B cell (primary cell): Measurements from ENCODE around the gene SIGLEC10. TPM values are rescaled to one million over a fixed set of nuclear protein-coding genes. Genes with fewer than 3 reads are reported as not detected.

ENCODE experiments used
- ATAC-seq: fragments of 200-7000 bp; cut with Tn5 transposase; one replicate; pipeline ENCODE4 v1.10.0; 2021; ENCODE audit warnings: low read depth, mild to moderate bottlenecking, moderate number of reproducible peaks, moderate library complexity
- CTCF ChIA-PET: fragments of 350-600 bp; sonication (Branson Sonifier 250); formaldehyde crosslinking; loops from one replicate; lab custom pipeline; 2021; ENCODE audit warnings: antibody characterized with exemption, inconsistent platforms; lab: Charles Lee
- POLR2A ChIA-PET: fragments of 350-600 bp; sonication (Branson Sonifier 250); formaldehyde crosslinking; loops from one replicate; lab custom pipeline; 2021; ENCODE audit warnings: antibody characterized with exemption; lab: Charles Lee
- DNase-seq: peaks from one replicate; pipeline ENCODE4 v3.0.0; 2013
- H2AFZ ChIP-seq: 2 replicates; pipeline ENCODE4 v1.6.1; 2012; ENCODE audit warnings: mild to moderate bottlenecking, low read depth, low read length; ENCODE audit not compliant: insufficient read depth, poor library complexity, severe bottlenecking
- H3K27ac ChIP-seq, 2 donors: 1 replicate in 1 of 2; 2 replicates in 1 of 2; pipeline ENCODE4 v1.5.1; 2012 to 2013; ENCODE audit warnings: low read length in 2 of 2, mild to moderate bottlenecking in 2 of 2, moderate library complexity in 1 of 2
- H3K27me3 ChIP-seq, 4 experiments: fragments of 200-600 bp in 1 of 4; sonication (generic) in 1 of 4; replicated peaks in 1 of 4; 1 replicate in 2 of 4; 2 replicates in 2 of 4; pipeline versions ENCODE4 v1.6.1 to v1.7.0; 2013 to 2016; ENCODE audit warnings: low read length in 3 of 4, mild to moderate bottlenecking in 2 of 4, mixed read lengths in 1 of 4, moderate library complexity in 1 of 4; ENCODE audit not compliant: insufficient read depth in 4 of 4, control insufficient read depth in 3 of 4; ENCODE audit errors: control extremely low read depth in 1 of 4
- H3K36me3 ChIP-seq, 2 experiments: replicated peaks in 1 of 2; 1 replicate in 1 of 2; 2 replicates in 1 of 2; pipeline versions ENCODE4 v1.6.1 to v1.7.1; 2013; ENCODE audit warnings: low read length in 1 of 2; ENCODE audit not compliant: insufficient read depth in 2 of 2, control insufficient read depth in 1 of 2; ENCODE audit errors: control extremely low read depth in 1 of 2, extremely low read depth in 1 of 2
- H3K4me1 ChIP-seq, 2 donors: fragments of 200-600 bp in 1 of 2; sonication (generic) in 1 of 2; 1 replicate in 1 of 2; 2 replicates in 1 of 2; pipeline versions ENCODE4 v1.5.1 to v1.6.1; 2013 to 2017; ENCODE audit warnings: low read length in 2 of 2; ENCODE audit not compliant: control insufficient read depth in 2 of 2, insufficient read depth in 2 of 2
- H3K4me2 ChIP-seq: replicated peaks from 2 replicates; pipeline ENCODE3; 2012; ENCODE audit warnings: mild to moderate bottlenecking, low read depth, low read length; ENCODE audit not compliant: poor library complexity, severe bottlenecking
- H3K4me3 ChIP-seq, 5 experiments: fragments of 200-600 bp in 1 of 5; sonication (generic) in 1 of 5; 1 replicate in 3 of 5; 2 replicates in 2 of 5; pipeline versions ENCODE4 v1.5.1 to v1.7.0; 2011 to 2016; ENCODE audit warnings: low read length in 4 of 5, mild to moderate bottlenecking in 4 of 5, low read depth in 2 of 5, control low read depth in 1 of 5, moderate library complexity in 1 of 5; ENCODE audit not compliant: insufficient read depth in 1 of 5; ENCODE audit errors: control extremely low read depth in 1 of 5, extremely low read depth in 1 of 5
- H3K79me2 ChIP-seq: fragments of 200-600 bp; sonication (generic); one replicate; pipeline ENCODE4 v1.6.0; 2016; ENCODE audit warnings: low read length; ENCODE audit not compliant: control insufficient read depth, insufficient read depth
- H3K9ac ChIP-seq: fragments of 200-600 bp; sonication (generic); 2 replicates; pipeline ENCODE4 v1.6.1; 2017; ENCODE audit warnings: mild to moderate bottlenecking, low read length, moderate library complexity
- H3K9me3 ChIP-seq, 3 donors: one replicate each; pipeline versions ENCODE4 v1.6.1 to v1.7.1; 2013; ENCODE audit warnings: low read length in 2 of 3; ENCODE audit not compliant: control insufficient read depth in 2 of 3, insufficient read depth in 1 of 3; ENCODE audit errors: control extremely low read depth in 1 of 3
- H4K20me1 ChIP-seq: 2 replicates; pipeline ENCODE4 v1.6.0; 2012; ENCODE audit warnings: mild to moderate bottlenecking, low read length; ENCODE audit not compliant: insufficient read depth, control insufficient read depth, poor library complexity, severe bottlenecking
- H3K27ac Mint-ChIP-seq: one replicate; pipeline ENCODE4 v1.8.0; 2021; ENCODE audit warnings: mixed read lengths
- H3K27me3 Mint-ChIP-seq: one replicate; pipeline ENCODE4 v1.8.0; 2021; ENCODE audit warnings: mixed read lengths
- H3K4me1 Mint-ChIP-seq: one replicate; pipeline ENCODE4 v1.8.0; 2021; ENCODE audit warnings: mixed read lengths
- H3K4me3 Mint-ChIP-seq: one replicate; pipeline ENCODE4 v1.8.0; 2021; ENCODE audit warnings: mixed read lengths
- H3K9me3 Mint-ChIP-seq: one replicate; pipeline ENCODE4 v1.8.0; 2022; ENCODE audit warnings: mixed read lengths; ENCODE audit not compliant: insufficient read depth
- EZH2 ChIP-seq: IDR thresholded peaks from 2 replicates; pipeline ENCODE4 v1.6.1; 2012; ENCODE audit warnings: borderline replicate concordance, low read depth, mild to moderate bottlenecking, moderate library complexity, low read length; ENCODE audit not compliant: insufficient read depth, poor library complexity, severe bottlenecking
- WGBS: methylation state at CpG from one replicate; pipeline ENCODE4 v1.1.5; 2013; ENCODE audit warnings: missing lambda C conversion rate; ENCODE audit not compliant: insufficient coverage; 5-methylcytosine and 5-hydroxymethylcytosine counted together
- intact Hi-C: fragments of 100-400 bp; cut with micrococcal nuclease; formaldehyde crosslinking; loops from one replicate; pipeline ENCODE4 v1.10.0; 2022
- polyA plus RNA-seq: library from polyadenylated mRNA; depleted of rRNA; stranded (reverse); fragments of >200 nt; gene quantifications from 2 replicates; pipeline ENCODE4 v1.2.3, GENCODE V29; 2012
- total RNA-seq, 2 donors: library from RNA; stranded (reverse); fragments of 120-200 nt in 1 of 2; gene quantifications; 1 replicate in 1 of 2; 2 replicates in 1 of 2; pipeline versions ENCODE4 v1.2.3 to v1.2.4, GENCODE V29; 2013 to 2022
- TF ChIP-seq, protein P1 (sequence below): fragments of 200-600 bp; IDR thresholded peaks from one replicate; pipeline ENCODE4 v1.8.0; 2022; ENCODE audit warnings: antibody characterized with exemption, mild to moderate bottlenecking

The SIGLEC10 gene
- total and polyA plus RNA-seq, 2 donors (not counting 1 experiment from before 2014, with no cell fraction given): 49.1 to 87.6 TPM

DNA sequence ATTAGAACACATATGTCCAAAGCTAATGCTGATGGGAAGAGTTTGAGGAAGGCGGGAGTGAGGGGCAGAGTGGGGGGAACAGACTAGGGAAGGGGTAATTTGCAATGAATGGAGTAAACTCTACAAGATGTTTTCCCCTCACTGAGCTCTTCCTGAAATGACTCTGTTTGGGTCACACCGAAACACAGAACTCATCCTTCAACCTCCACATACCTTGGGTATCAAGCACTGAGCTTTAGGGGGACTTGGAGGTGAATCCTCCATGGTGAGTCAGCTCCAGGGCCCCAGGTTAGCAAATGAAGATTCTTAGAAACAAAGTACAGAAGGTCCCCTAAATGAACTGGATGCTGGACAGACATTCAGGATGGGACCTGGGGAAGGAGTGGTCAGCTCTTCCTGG, 1.3 kb upstream of the SIGLEC10 start:
- H3K36me3 ChIP-seq: peaks cover 1 to 21% of the 10 kb centered on the region in 2 experiments
- no peak overlapping the region for H3K9ac ChIP-seq

GRCh38 chr19:51417810-51418157, 342 bp upstream of the SIGLEC10 start:
- WGBS: 0% methylated on average over 1 of the region's 3 CpGs
- ATAC-seq: peak; percentile 69

More for the DNA sequence above, 1.3 kb upstream of the SIGLEC10 start:
- Histone ChIP-seq H3K27ac (peak overlapping the region in 1 of 2 donors; percentile 41), H3K27me3 (peaks cover 0 to 11% (median 3%) of the 10 kb centered on the region in 4 experiments), H3K4me3 (peak overlapping the region in 1 of 5 experiments; percentile 18), H4K20me1 (no peaks in the 10 kb centered on the region), H3K4me1 (peaks cover 31 to 53% of the 10 kb centered on the region in 2 donors), H3K4me2 (peak overlapping the region; percentile 21), H3K79me2 (peaks cover 21% of the 10 kb centered on the region), H2AFZ (no peak overlapping the region), H3K9me3 (peaks cover 0 to 6% (median 0%) of the 10 kb centered on the region in 3 donors)
- H3K9me3 Mint-ChIP-seq: no peaks in the 10 kb centered on the region
- TF ChIP-seq EZH2: no peak
- TF ChIP-seq, protein P1, sequence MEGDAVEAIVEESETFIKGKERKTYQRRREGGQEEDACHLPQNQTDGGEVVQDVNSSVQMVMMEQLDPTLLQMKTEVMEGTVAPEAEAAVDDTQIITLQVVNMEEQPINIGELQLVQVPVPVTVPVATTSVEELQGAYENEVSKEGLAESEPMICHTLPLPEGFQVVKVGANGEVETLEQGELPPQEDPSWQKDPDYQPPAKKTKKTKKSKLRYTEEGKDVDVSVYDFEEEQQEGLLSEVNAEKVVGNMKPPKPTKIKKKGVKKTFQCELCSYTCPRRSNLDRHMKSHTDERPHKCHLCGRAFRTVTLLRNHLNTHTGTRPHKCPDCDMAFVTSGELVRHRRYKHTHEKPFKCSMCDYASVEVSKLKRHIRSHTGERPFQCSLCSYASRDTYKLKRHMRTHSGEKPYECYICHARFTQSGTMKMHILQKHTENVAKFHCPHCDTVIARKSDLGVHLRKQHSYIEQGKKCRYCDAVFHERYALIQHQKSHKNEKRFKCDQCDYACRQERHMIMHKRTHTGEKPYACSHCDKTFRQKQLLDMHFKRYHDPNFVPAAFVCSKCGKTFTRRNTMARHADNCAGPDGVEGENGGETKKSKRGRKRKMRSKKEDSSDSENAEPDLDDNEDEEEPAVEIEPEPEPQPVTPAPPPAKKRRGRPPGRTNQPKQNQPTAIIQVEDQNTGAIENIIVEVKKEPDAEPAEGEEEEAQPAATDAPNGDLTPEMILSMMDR: no peak
- ChIA-PET CTCF (interaction anchor here (0.7 to 6.6 kb wide), 12 partner anchors 11 to 243 kb away, joined by 3 to 112 read pairs (median 14); no protein-coding TSS in a partner anchor), POLR2A (no interaction called here)
- intact Hi-C loops: loop anchor here (5.0 to 10.0 kb wide), 2 partner anchors 114 to 136 kb away; partner anchors contain the start of gene SIGLEC6
- peaks cover 48% of the 10 kb centered on the region for H3K4me1 Mint-ChIP-seq
- peaks cover 10% of the 10 kb centered on the region for H3K27me3 Mint-ChIP-seq
- peak overlapping the region; percentile 76 for H3K27ac Mint-ChIP-seq
- ATAC-seq (no peak), DNase-seq (no peak)
- peak overlapping the region; percentile 59 for H3K4me3 Mint-ChIP-seq
- WGBS: no CpG with 5 or more reads among the region's 2 CpGs

More at GRCh38 chr19:51417810-51418157, 342 bp upstream of the SIGLEC10 start:
- Histone ChIP-seq H3K4me3 (peak overlapping the region; percentile 63 to 80 (median 69)), H3K36me3 (peaks cover 2 to 30% of the 10 kb centered on the region in 2 experiments), H3K9me3 (peaks cover 0 to 6% (median 0%) of the 10 kb centered on the region in 3 donors), H3K4me2 (peak overlapping the region; percentile 77), H2AFZ (peak overlapping the region; percentile 89), H4K20me1 (no peaks in the 10 kb centered on the region), H3K9ac (peak overlapping the region; percentile 81), H3K27ac (peak overlapping the region; percentile 85 to 86), H3K27me3 (peaks cover 0 to 11% (median 3%) of the 10 kb centered on the region in 4 experiments), H3K4me1 (peaks cover 31 to 53% of the 10 kb centered on the region in 2 donors), H3K79me2 (peaks cover 21% of the 10 kb centered on the region)
- H3K4me1 Mint-ChIP-seq: peaks cover 52% of the 10 kb centered on the region
- peak overlapping the region; percentile 99 for H3K4me3 Mint-ChIP-seq
- CTCF ChIA-PET: interaction anchor here (0.7 to 6.6 kb wide), 20 partner anchors 10 to 360 kb away, joined by 3 to 112 read pairs (median 9); partner anchors contain the start of genes CLDND2, NKG7, SIGLEC6 and VSIG10L
- intact Hi-C loops: loop anchor here (1.0 to 10.0 kb wide), 8 partner anchors 19 to 240 kb away; partner anchors contain the start of gene SIGLEC6
- H3K27ac Mint-ChIP-seq: peak overlapping the region; percentile 99
- H3K9me3 Mint-ChIP-seq: no peaks in the 10 kb centered on the region
- TF ChIP-seq EZH2: no peak
- TF ChIP-seq, protein P1: no peak
- POLR2A ChIA-PET: interaction anchor here (0.5 to 1.8 kb wide), 13 partner anchors 10 to 185 kb away, joined by 3 to 14 read pairs (median 3); partner anchors contain the start of gene SIGLEC6
- no peak for DNase-seq
- peaks cover 6% of the 10 kb centered on the region for H3K27me3 Mint-ChIP-seq
